LNCaP clone FGC (cell line): ENCODE results near the gene CDCA5.

Experiments used
- DNase-seq: peaks from one replicate; pipeline ENCODE4 v3.0.0-alpha.2; 2011; ENCODE audit warnings: low read depth
- H3K4me3 ChIP-seq: 2 replicates; pipeline ENCODE4 v1.5.1; 2011; ENCODE audit warnings: mild to moderate bottlenecking, low read depth, low read length, control low read depth
- CTCF ChIP-seq: IDR thresholded peaks from 2 replicates; pipeline ENCODE4 v1.5.1; 2012; ENCODE audit warnings: mild to moderate bottlenecking; ENCODE audit not compliant: control insufficient read depth, insufficient read depth; ENCODE audit errors: extremely low read depth

Gene CDCA5

DNA sequence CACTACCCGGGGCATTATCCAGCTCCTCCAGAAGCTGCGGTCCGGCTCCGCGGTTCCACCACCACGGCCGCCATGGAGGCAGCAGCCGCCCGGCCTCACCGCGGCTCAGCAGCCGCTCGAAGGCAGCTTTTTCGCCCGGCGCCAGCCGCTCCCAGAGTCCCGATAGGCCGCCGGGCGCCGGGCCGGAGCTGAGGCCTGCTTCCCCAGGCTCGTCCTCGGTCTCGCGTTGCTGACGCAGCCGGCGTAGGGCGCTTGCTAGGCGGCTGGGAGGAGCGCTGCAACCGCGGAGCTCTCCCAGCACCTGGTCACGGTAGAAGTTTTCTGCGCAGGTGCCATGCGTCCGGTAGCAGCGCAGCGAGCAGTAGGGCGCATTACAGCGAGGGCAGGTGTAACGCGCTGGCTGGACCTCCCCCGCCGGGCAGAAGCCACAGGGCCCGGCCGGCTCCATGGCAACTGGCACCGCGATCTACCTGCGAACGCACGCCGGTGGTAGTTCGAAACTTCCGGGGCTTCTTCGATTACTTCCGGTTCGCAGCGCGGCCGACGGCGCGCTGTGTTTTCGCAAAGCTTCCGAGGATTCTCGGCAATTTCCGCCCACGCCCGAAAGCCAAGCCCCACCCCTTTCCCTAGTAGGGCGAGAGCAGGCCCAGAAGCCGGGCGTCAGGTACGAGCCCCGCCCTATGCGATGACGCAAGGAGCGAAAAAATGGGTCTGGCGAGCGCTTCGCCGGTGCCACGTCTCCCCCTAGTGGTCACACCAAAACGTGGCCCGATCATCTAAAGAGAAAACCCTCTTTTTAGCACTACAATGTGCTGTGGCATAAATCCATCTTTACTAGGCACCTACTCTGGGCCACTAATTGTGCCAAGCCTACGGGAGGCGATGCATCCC, 33.6 kb upstream of the CDCA5 start, which contains the start of gene ZNHIT2:
ZNHIT2 (minus strand) TSS at position 496 of the 891 bp plus-strand sequence; CDS start at position 448, 48 bp downstream.
- H3K4me3 ChIP-seq, result peak within 1 kb of the TSS; percentile 90
- TF ChIP-seq CTCF, result peak; percentile 94
- peak; percentile 95 for DNase-seq

DNA sequence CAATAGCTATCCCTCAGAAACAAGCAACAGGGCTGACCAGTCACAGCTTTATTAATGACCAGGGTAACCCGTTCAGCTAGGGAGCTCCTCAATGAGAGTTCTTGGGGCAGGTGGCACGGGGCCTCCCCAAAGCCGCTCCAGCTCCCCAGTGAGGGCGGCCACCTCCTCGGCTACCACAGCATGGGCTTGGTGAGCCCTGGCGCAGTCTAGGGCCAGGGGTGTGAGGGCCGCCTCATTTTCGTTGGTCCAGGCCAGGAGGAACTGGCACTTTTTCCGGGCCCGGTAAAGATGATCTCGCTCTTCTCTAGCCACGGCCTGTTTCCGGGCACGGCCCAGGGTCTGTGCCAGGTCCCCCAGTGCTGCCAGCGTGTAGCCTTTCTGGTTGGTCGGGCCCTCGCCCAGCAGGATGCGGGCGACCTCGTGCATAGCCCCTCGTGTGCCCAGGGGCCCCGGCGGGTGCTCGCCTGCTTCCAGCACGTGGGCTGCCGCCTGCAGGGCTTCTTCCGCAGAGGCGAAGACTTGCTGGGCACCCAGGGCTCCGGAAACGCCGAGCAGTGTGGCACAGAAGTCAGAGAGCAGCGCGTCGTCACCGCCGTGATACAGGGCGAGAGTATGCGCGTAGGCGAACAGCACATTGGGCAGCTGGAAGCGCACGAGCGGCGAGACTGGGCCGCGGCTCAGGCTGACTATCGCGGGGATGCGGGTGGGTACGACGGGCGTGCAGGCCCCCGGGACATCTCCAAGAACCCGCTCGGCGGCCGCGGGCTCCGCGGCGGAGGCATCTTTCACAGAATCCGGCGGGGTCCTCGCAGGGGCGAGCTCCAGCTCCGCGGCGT, 32.7 kb upstream of the CDCA5 start:
- no peak for TF ChIP-seq CTCF
- DNase-seq, result no peak
- peak overlapping the region; percentile 90 for H3K4me3 ChIP-seq

DNA sequence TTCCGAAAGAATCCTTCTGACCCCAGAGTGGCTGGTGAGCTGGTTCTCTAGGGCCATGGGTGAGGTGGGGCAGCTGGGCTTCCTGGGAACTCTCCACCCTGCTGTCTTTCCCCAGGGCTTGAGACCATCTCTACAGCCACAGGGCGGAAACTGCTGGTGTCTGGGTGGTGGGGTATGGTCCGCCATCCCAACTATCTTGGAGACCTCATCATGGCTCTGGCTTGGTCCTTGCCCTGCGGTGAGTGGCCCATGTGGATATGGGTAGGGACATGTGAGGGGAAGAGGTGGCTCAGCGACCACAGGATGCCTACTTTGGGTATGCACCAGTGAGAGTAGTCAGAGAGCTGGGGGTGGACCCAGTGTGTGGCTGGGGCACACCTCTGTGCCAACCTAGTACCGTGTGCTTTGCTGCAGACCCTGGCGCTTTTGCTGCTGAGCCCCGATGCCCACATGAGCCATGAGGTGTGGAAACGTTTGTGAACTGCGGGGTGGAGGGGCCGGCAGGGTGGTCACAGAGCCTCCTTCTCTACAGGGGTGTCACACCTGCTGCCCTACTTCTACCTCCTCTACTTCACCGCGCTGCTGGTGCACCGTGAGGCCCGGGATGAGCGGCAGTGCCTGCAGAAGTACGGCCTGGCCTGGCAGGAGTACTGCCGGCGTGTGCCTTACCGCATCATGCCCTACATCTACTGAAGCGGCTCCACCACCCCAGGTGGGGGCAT, 31.7 kb upstream of the CDCA5 start:
- H3K4me3 ChIP-seq, result peak overlapping the region; percentile 90
- DNase-seq, result no peak
- no peak for TF ChIP-seq CTCF

DNA sequence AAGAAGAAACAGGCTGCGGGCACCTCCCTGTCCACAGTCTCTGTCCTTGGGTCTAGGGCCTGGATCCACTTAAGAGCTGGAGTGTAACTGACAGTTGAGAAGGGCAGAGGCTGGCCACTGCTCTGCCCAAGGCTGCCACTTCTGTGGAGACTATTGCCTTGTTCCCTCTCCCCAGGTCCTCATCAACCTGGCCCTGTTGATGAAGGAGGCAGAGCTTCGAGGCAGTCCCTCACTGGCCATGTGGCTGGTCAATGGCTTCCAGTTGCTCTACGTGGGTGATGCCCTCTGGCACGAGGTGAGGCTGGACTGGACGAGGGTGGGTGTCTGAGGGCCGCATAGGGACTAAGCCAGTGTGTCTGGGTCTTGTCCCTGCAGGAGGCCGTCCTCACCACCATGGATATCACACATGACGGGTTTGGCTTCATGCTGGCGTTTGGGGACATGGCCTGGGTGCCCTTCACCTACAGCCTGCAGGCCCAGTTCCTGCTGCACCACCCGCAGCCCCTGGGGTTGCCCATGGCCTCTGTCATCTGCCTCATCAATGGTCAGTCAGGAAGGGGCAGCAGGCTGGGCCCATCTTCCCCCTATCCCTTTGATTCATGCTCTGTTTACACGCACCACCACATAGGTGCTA, 30.8 kb upstream of the CDCA5 start:
- no peak for TF ChIP-seq CTCF
- DNase-seq, result no peak
- no peak overlapping the region for H3K4me3 ChIP-seq

- no peak overlapping the region for H3K4me3 ChIP-seq
- TF ChIP-seq CTCF, result no peak
- DNase-seq, result no peak
These were observed 30.0 kb upstream of the CDCA5 start for GRCh38 chr11:65113839-65114238.

DNA sequence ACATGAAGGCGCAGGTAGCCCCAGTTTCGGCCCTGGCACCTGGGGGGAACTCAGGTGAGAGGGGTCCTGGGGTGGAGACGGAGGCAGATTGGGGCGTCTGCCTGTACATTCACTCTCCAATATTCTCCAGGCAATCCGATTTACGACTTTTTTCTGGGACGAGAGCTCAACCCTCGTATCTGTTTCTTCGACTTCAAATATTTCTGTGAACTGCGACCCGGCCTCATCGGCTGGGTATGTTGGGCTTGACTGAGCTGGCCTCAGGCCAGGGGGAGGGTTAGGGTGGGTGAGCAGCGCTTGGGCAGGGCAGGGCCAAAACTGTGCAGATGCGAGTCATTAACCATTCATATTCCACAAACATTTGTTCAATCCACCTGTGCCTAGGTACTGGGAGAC, 29.5 kb upstream of the CDCA5 start:
- TF ChIP-seq CTCF, result no peak
- peak overlapping the region; percentile 95 for H3K4me3 ChIP-seq
- no peak for DNase-seq
